ENCODE data around the gene PTX3.

PTX3 gene

GRCh38 chr3:157436583-157437291 is at the start of gene PTX3:
Gene PTX3 (plus strand): TSS chr3:157436850. CDS start chr3:157436934, 84 bp downstream.
- peak; percentile 26 for DNase-seq

- DNase-seq, result no peak
Observed at GRCh38 chr3:157387708-157388435, 48.8 kb upstream of the PTX3 start.

- no peak for DNase-seq
Observed at GRCh38 chr3:157388976-157389375, 47.7 kb upstream of the PTX3 start.

- no peak for DNase-seq
Observed at GRCh38 chr3:157390713-157391515, 45.7 kb upstream of the PTX3 start.

- DNase-seq, result no peak
Observed at GRCh38 chr3:157392104-157392503, 44.5 kb upstream of the PTX3 start.

- no peak for DNase-seq
Observed at GRCh38 chr3:157393113-157393512, 43.5 kb upstream of the PTX3 start.

- DNase-seq, result no peak
Observed at GRCh38 chr3:157394411-157394810, 42.2 kb upstream of the PTX3 start.

GRCh38 chr3:157398598-157398997 is 38.1 kb upstream of the PTX3 start:
- no peak for DNase-seq

GRCh38 chr3:157404381-157404780 is 32.3 kb upstream of the PTX3 start:
- DNase-seq, result no peak

GRCh38 chr3:157405457-157405856 is 31.2 kb upstream of the PTX3 start:
- no peak for DNase-seq

- no peak for DNase-seq
Observed at GRCh38 chr3:157406394-157406793, 30.3 kb upstream of the PTX3 start.

GRCh38 chr3:157407769-157408168 is 28.9 kb upstream of the PTX3 start:
- DNase-seq, result no peak

- DNase-seq, result no peak
Observed at GRCh38 chr3:157408499-157409149, 28.0 kb upstream of the PTX3 start.

- no peak for DNase-seq
Observed at GRCh38 chr3:157409516-157409915, 27.1 kb upstream of the PTX3 start.

GRCh38 chr3:157410945-157411344 is 25.7 kb upstream of the PTX3 start:
- no peak for DNase-seq

- DNase-seq, result no peak
Observed at GRCh38 chr3:157412323-157412855, 24.3 kb upstream of the PTX3 start.

GRCh38 chr3:157414861-157415260 is 21.8 kb upstream of the PTX3 start:
- no peak for DNase-seq

- no peak for DNase-seq
Observed at GRCh38 chr3:157416347-157417087, 20.1 kb upstream of the PTX3 start.

- no peak for DNase-seq
Observed at GRCh38 chr3:157417247-157417646, 19.4 kb upstream of the PTX3 start.

GRCh38 chr3:157418104-157418503 is 18.5 kb upstream of the PTX3 start:
- DNase-seq, result no peak

GRCh38 chr3:157420606-157421130 is 16.0 kb upstream of the PTX3 start:
- DNase-seq, result no peak

- no peak for DNase-seq
Observed at GRCh38 chr3:157423337-157423736, 13.3 kb upstream of the PTX3 start.

Measured in activated CD4-positive, alpha-beta T cell treated with anti-CD3 and anti-CD28 coated beads, Interleukin-2, Interleukin-6, amounts not matched to agents 100 ng/mL and 50 ng/mL, durations not matched to agents 16 hours and 8 hours (primary cell).